H7 (cell line): ENCODE results near the gene GRAMD1B. TPM values are rescaled to one million over a fixed set of nuclear protein-coding genes. Genes with fewer than 3 reads are reported as not detected.

ENCODE experiments used
- DNase-seq: peaks from one replicate; pipeline ENCODE4 v3.0.0; 2012
- H3K27me3 ChIP-seq: 2 replicates; pipeline ENCODE4 v1.6.0; 2011; ENCODE audit warnings: mild to moderate bottlenecking, low read length; ENCODE audit not compliant: control insufficient read depth, insufficient read depth
- H3K36me3 ChIP-seq: replicated peaks from 2 replicates; pipeline ENCODE4 v1.5.1; 2011; ENCODE audit warnings: low read length; ENCODE audit not compliant: control insufficient read depth, insufficient read depth
- H3K4me3 ChIP-seq: 2 replicates; pipeline ENCODE4 v1.5.1; 2011; ENCODE audit warnings: low read depth, mild to moderate bottlenecking, control low read depth, low read length, moderate library complexity; ENCODE audit not compliant: insufficient read depth
- total RNA-seq: library from RNA; depleted of rRNA; stranded (reverse); fragments of >200 nt; shearing (Covaris generic); gene quantifications from 2 replicates; pipeline ENCODE4 v1.2.3, GENCODE V29; 2014

GRAMD1B gene
- total RNA-seq, 1 experiment from 2014 or later: 15.9 TPM

DNA sequence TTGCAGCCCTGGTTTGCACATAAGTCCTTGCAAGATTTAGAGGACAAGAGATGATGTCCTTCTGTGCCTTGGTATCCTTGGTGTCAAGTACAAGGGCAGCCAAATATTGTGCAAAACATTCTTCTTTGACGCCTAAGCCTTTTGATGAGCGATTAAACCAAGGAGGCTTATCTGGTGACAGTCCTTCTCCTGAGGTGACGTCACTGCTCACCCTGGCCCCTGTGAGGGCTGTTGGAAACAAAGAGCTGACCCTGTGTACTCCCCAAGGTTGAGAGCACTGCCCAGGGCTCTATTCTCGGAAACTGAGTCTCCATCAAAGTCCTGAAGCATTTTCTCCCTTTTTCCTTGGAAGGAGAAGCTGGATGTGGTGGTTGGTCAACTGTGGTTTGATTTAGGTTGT lies 4.7 kb upstream of the GRAMD1B start:
- no peak overlapping the region for H3K4me3 ChIP-seq
- H3K36me3 ChIP-seq: no peaks in the 10 kb centered on the region
- no peak for DNase-seq
- H3K27me3 ChIP-seq: peaks cover 30% of the 10 kb centered on the region

DNA sequence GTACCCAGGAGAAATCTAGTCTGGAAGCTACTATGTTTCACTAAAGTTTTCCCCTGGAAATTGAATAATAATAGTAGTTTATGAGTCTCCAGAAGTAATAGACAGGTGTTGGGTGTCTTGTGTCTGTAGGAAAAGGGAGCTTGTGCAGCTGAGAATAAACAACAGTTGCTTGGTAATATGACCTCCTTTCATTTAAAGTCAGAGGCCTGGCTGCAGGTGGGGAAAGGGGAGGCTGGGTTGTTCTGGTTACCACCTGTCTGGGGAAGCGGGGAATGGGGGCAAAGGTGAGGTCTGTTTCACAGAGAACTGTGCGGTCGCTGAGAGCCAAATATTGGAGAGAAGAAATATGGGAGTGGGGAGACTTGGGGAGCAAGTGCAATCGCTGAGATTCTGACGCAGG lies 3.3 kb upstream of the GRAMD1B start:
- DNase-seq: no peak
- Histone ChIP-seq H3K27me3 (peaks cover 35% of the 10 kb centered on the region), H3K36me3 (no peaks in the 10 kb centered on the region), H3K4me3 (no peak overlapping the region)

- Histone ChIP-seq H3K4me3 (no peak overlapping the region), H3K36me3 (no peaks in the 10 kb centered on the region), H3K27me3 (peaks cover 35% of the 10 kb centered on the region)
- DNase-seq: no peak
Observed at GRCh38 chr11:123427405-123427804, 2.7 kb upstream of the GRAMD1B start.

GRCh38 chr11:123428116-123428715 lies 1.9 kb upstream of the GRAMD1B start:
- no peak for DNase-seq
- no peaks in the 10 kb centered on the region for H3K36me3 ChIP-seq
- no peak overlapping the region for H3K4me3 ChIP-seq
- peaks cover 30% of the 10 kb centered on the region for H3K27me3 ChIP-seq

- H3K27me3 ChIP-seq: peaks cover 24% of the 10 kb centered on the region
- DNase-seq: no peak
- no peaks in the 10 kb centered on the region for H3K36me3 ChIP-seq
- peak overlapping the region; percentile 94 for H3K4me3 ChIP-seq
Observed at GRCh38 chr11:123429336-123429735, 733 bp upstream of the GRAMD1B start.

GRCh38 chr11:123430721-123431497 lies 840 bp downstream of the GRAMD1B start:
- DNase-seq: peak; percentile 79
- Histone ChIP-seq H3K27me3 (peaks cover 15% of the 10 kb centered on the region), H3K4me3 (peak overlapping the region; percentile 94), H3K36me3 (no peaks in the 10 kb centered on the region)

GRCh38 chr11:123431619-123432018 lies 1.6 kb downstream of the GRAMD1B start:
- H3K27me3 ChIP-seq: peaks cover 12% of the 10 kb centered on the region
- H3K36me3 ChIP-seq: no peaks in the 10 kb centered on the region
- peak overlapping the region; percentile 94; the same call in 1 of the 2 replicates for H3K4me3 ChIP-seq
- peak; percentile 26 for DNase-seq

DNA sequence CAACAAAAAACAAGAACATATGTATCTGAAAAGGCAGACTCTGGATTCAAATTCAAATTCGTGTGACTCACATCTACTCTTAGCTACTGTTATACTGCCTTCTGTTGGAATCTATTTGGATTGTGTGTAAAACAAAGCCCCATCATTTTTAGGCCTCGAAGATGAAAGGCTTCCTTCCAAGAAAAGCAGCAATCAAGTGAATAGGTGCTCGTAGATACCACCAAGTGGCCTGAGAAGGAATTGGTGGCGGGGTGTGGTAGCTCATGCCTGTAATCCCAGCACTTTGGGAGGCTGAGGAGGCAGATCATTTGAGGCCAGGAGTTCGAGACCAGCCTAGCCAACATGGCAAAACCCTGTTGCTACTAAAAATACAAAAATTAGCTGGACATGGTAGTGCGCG lies 4.2 kb downstream of the GRAMD1B start:
- H3K27me3 ChIP-seq: peaks cover 6% of the 10 kb centered on the region
- H3K4me3 ChIP-seq: no peak overlapping the region
- H3K36me3 ChIP-seq: no peaks in the 10 kb centered on the region
- DNase-seq: peak; percentile 51

DNA sequence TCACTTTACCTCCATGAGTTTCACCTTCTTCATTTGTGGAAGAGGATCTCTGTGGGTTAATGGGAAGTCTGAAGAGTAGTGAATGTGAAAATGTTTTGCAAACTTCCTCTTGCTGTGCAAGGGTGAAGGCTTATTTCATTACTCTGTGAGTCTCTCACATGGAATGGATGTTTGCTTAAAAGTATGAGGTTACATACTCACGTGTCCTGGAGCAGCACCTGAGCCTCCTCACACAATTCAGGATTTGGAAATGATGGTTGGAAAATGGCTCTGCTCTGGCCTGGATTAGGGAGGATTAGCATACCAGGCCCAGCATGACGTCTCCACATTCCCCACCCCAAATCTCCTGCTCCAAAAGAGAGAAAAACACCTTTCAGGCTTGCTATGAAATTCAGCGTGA lies 4.8 kb downstream of the GRAMD1B start:
- no peaks in the 10 kb centered on the region for H3K36me3 ChIP-seq
- no peak overlapping the region for H3K4me3 ChIP-seq
- H3K27me3 ChIP-seq: peaks cover 5% of the 10 kb centered on the region
- peak; percentile 34 for DNase-seq

DNA sequence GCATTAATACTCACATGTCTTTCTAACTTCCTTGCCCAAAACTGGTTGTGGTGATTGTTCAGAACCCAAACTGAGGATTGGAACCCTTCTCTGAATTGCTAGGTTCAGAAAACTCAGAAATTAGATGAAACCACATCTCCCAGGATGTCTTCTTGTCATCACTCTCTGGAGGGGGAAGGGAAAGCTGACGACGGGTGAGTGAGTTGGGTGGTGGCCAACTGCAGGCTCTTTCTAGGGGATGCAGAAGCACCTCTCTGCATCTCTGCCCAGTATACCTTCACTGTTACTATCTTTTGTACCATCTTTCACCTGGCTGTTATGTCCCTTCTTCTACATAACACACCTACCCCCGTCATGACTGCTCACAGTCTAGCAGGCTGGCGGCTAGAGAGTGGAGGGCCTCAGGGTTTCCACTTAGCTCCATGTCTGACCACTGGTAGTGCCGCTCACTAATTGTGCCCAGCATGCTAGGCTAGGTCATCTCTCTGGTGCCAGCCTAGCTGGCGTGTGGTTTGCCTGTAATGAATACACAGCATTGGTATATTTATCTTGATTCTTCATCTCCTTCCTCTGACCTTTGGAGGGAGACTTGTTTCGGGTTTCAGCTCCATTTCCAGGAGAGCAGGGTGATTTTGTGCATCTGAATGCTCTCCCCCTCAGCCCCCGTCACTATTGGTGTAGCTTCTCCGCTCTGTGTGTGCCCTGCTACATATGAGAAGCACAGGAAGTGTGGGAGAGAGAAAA lies 7.3 kb downstream of the GRAMD1B start:
- no peak for DNase-seq
- no peak overlapping the region for H3K4me3 ChIP-seq
- no peaks in the 10 kb centered on the region for H3K27me3 ChIP-seq
- no peaks in the 10 kb centered on the region for H3K36me3 ChIP-seq

- Histone ChIP-seq H3K4me3 (no peak overlapping the region), H3K27me3 (no peaks in the 10 kb centered on the region), H3K36me3 (no peaks in the 10 kb centered on the region)
- no peak for DNase-seq
Observed at GRCh38 chr11:123438131-123438627, 8.1 kb downstream of the GRAMD1B start.

DNA sequence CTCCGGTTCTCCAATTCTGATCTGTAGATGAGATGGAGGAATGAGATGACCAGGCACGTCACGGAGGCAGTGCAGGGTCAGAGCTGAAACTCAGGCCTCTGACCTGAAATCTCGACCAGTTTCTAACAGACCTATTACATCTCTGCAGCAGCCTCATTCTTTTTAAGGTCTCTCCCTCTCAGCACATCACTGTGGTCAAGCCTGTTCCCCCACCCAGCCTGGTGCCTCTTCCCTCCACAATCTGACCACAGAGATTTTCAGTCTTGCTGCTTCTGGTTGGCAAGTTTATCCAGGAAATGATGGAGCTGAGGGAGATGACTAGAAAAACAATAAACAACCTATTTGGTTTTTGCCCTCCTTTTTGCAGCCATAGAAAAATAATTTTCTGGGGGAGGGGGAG lies 9.5 kb downstream of the GRAMD1B start:
- Histone ChIP-seq H3K36me3 (no peaks in the 10 kb centered on the region), H3K27me3 (no peaks in the 10 kb centered on the region), H3K4me3 (no peak overlapping the region)
- DNase-seq: no peak

GRCh38 chr11:123441161-123441560 lies 11.1 kb downstream of the GRAMD1B start:
- DNase-seq: no peak
- no peaks in the 10 kb centered on the region for H3K27me3 ChIP-seq
- no peak overlapping the region for H3K4me3 ChIP-seq
- no peaks in the 10 kb centered on the region for H3K36me3 ChIP-seq

DNA sequence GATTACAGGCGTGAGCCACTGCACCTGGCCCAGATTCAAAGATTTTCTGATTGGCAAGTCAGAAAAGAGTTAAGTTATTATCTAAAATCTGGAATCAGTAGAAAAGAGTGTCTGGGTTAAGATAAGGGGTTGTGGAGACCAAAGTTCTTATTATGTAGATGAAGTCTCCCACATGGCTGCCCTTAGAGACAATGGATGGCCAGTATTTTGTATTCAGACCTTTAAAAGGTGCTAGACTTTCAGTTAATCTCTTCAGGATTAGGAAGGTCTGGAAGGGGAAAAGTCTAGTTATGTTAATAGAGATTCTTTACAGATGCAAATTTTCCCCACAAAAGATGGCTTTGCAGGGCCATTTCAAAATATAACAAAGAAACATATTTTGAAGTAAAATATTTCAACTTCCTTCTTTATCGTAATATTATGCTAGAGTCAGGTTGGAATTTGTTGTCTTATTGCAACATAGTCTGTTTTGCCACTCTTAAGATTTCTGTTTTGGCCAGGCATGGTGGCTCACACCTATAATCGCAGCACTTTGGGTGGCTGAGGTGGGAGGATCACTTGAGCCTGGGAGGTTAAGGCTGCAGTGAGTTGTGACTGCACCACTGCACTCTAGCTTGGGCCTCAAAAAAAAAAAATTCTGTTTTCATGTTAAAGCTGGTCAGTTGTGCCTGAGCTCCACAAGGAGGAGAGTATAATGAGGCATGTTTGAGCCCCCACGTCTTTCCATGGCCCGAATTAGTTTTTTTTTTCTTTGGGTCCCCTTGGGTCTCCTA lies 14.0 kb downstream of the GRAMD1B start:
- H3K27me3 ChIP-seq: no peaks in the 10 kb centered on the region
- no peak overlapping the region for H3K4me3 ChIP-seq
- H3K36me3 ChIP-seq: no peaks in the 10 kb centered on the region
- no peak for DNase-seq
